ENCODE results near the gene ATP6V1F.
"Not testable (repeated sequence)": the region's sequence is repeated elsewhere in the genome, so short reads cannot be mapped to it uniquely, and the experiment has no call there.

ATP6V1F gene

DNA sequence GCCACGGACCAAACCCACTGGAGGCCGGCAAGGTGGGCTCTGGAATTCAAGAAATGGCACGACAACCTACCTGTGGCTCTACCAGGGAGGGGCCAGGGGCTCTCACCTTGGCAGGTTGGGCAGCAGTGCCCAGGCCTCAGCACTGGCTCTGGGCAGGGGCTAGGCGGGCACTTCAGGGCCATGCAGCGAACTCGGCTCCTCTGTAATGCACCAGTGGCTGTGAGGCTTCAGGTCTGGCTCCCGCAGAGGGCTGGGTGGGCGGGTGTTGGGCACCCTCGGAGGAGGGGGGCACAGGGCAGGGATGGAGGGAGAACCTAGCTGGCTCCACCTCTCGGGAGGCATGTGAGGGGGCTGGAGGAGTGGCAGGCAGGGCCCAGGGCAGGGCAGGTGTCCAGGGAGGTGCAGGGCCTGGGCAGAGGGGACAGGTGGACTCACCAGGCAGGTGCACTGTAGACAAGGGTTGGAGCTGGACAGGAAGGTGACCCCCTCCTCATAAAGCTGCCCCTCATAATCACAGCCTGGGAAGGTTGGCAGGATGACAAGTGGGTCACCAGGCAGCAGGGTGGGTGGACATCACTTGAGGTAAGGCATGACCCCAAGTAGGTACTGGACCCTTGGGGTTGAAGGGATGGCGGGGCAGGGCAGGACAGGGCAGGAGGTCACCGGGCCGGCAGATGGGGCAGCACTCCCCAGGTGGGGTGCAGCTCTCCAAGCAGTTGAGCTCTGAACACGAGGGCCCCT is 41.1 kb downstream of the ATP6V1F start:
- DNase-seq, result no peak

DNA sequence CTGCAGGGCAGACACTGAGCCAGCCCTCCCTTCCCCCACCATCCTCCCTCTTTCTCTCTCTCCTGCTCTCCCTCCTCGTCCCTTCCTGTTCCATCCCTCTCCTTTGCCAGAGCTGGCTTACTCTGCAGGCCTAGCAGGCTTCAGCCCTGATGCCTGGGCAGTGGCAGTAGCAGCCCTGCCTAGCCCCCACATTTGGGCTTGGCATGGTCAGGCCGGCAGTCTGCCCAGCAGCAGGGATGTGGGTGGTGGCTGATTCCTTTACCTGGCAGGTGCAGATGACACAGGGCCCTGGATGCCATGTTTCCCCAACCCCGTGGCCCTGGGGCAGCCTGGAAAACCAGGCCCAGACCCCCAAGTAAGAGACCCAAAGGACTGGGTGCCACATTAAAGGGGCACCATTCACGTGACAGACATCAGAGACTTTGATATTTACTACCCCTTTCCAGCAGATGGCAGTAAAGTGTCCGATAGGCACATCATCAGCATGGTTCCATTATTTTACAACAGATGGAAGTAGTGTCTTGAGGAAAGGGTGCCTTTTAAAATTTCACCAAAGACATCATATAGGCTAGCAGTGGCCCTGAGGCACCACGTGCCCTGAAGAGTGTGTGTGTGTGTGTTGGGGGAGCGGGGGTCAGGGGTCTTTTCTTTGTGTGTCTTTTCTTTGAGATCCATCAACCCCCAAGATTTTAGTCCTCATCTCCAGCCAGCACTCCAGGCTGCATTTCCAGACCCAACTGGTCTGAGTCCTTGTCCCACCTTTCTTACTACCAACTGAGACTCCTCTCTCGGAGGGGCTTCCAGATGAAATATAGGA is 41.9 kb downstream of the ATP6V1F start:
- peak; percentile 44 for DNase-seq

DNA sequence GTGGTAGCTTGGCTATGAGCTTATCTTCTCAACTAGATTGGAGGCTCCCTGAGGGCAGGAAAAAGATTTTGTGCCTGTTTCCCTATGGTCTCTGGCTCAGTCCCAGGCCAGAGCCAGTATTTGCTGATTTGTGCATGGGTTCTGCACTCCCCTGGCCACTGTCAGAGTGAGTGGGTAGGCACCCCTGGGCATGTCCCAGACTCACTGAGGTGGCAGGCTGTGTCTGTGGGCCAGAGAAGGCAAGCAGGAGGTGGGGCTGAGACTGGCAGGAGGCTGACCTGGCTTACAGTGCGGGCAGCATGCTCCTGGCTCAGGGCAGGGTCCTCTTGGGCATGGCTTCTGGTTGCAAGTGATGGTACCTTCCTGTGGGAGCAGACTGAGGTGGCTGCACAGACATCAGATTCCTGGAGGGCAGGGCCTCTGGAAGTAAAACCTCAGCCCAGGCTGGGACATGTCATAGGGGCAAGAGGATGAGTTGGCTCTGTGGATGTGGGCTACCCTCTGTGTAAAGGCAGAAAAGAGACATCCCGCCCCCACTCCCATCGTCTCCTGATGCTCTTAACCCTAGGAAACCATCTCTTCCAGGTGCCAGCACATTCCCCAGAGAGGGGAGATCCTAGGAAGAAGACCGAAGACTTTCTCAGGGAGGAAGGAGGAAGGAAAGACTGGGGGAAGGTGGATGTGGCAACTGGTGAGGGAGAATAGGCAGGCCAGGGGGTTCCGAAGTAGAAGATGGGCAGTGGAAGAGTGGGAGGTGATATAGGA is 43.5 kb downstream of the ATP6V1F start:
- DNase-seq, result no peak

DNA sequence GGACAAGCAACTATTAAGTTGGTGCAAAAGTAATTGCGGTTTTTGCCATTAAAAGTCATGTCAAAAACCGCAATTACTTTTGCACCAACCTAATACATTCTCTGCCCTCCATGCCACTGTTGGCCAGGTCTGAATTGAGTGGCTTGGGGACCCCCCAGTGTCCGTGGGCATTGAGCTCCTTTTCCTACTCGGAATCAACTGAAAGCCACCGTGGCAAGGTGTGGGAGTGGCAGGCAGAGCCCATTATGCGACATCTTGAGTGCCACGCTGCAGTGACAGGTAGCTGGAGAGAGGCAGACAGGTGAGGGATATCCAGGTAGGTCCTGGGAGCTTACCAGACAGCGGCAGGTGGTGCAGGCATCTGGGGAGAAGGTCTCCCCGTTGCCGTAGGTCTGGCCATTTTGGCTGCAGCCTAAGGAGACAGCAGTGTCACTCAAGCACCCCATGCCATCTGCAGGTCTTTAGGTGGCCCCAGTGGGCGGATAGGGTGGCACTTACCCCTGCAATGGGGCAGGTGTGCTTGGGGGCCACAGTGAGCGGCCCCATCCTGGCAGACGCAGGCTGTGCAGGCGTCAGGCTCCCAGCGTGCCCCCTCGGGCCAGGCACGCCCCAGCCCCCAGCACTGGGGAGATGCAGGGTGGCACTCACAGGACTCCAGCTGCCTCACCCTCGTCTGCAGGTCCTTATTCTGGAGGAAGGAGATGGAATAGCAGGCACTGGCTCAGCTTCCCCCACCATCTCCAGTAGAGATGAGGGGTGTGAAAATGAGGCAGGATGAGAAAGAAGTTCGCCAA is 44.3 kb downstream of the ATP6V1F start:
- no peak for DNase-seq

DNA sequence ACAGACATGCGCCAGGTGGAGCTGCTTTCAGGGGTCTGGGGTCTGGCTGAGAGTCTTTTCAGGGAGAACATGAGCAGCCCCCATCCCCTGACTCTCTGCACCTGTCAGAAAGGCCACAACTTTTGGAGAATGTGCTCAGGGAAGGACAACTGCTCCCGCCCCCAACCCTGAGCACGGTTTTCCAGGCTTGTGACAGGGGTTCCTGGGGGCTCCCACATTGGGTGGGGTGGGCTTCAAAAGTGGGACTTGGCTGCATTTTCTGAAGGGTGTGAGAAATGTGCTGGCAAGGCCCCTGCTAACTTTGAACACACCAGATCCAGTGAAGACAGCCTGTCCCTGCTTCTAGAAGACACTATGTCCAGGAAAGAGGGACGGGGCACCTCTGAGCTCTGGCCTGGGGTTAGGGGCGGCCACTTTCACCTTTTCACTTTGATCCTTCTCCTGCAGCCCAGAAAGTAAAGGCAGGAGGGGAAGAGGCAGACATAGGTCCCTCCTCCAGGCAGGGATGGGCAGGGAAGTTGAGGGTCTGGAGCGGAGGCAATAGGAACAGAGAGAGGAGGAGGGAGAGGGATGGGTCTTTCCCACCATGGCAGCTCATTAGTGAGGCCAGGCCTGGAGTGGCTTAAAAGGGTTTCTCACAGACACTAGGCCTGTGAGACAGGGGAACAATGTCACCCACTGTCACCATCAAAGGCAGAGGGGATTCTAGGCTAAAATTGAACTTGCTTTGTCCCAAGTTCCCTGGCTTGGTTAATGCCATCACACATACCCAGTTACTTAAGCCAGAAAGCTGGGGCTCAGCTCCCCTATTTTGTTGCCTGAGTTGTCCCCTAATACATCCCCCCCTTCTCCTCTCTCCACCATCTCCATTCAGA is 46.3 kb downstream of the ATP6V1F start:
- no peak for DNase-seq

DNA sequence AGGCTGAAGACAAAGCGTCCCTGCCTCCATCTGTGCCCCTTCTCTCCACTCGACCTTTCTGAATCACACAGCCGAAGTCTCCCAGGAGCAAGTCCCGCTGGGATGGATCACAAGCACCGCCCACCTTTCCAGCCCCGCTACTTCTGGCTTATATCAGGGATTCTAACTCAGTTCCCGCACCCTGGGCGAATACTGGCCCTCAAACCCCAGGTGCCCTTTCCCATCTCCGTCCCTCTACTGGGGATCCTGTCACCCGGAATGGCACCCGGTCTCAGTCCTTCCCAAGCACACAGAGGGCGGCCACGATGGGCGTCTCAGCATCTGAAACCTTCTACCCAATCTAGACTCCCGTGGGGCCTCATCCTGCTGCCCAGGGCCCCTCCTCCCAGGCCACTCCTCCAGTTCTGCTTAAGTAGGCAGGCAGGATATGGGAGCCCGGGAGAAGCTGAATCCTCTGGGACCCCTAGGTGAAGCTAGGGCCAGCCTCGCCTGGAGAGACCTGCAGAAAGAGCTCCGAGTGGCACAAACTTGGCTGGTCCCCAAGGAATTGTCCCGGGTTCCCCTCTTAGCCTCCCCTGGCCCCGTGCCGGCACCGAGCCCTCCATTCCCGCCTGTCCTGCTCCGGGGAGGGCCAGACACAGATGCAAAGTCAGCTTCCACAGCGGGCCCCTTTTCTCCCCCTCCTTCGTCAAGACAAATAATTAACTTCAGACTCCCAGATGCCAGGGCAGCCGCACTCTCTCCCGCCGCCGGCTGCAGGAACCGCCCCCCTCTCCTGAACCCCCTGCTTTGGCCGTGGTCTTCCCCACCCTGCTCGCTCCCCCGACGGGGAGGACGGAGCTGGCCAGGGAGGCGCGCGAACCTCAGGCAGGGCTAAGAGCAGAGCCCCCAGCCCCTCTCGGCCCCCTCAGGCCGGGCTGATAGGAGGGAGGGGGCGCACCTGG is 47.2 kb downstream of the ATP6V1F start:
- peak; percentile 35 for DNase-seq

DNA sequence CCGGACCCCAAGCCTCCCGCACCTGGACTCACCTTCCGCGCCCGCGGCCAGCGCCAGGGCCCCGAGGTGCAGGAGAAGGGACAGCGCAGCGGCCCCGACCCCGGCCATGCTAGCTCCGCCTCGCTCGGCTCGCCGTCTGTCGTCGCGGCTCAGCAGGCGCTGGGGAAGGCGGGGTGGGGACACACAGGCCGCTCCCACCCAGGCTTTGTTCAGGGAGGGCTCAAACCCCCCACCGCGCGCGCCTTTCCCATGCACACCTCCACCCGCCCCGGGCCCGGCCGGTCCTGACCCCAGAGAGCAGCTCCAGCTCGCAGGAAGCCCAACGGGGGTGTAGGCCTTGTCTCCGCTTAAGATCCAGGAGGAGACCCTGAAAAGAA is 47.9 kb downstream of the ATP6V1F start, which contains the start of gene KCP:
TSS of gene KCP (minus strand) at position 141 of the 377 bp plus-strand sequence. CDS start at position 108, 33 bp downstream.
- DNase-seq, result no peak

DNA sequence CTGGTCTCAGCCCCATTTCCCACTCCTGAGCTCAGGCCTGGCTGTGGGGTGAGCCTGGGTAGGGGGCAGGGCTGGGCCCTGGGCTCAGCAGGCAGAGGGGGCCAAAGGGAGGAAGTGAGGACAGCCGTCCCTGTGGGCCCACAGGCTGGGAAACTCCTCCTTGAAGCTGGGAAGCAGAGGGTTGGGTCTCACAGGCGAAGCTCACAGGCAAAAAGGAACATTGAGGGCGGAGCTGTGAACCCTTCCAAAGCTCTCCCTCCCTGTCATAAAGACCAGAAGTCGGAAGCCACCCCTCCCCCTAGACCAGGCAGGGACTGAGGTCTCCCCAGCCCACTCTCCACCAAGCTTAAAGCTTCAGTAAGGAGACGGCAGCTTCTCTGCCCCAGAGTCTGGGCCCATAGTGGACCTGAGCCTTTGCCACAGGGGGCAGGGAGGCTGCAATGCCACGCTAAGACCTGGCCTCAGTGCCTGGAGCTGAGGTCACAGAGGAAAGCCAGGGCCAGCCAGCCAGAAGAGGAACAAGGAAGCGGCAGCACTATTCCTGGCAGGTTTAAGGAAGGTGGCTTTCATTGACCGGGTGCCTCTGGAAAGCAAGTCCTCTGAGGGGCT is 48.9 kb downstream of the ATP6V1F start:
- DNase-seq, result no peak

DNA sequence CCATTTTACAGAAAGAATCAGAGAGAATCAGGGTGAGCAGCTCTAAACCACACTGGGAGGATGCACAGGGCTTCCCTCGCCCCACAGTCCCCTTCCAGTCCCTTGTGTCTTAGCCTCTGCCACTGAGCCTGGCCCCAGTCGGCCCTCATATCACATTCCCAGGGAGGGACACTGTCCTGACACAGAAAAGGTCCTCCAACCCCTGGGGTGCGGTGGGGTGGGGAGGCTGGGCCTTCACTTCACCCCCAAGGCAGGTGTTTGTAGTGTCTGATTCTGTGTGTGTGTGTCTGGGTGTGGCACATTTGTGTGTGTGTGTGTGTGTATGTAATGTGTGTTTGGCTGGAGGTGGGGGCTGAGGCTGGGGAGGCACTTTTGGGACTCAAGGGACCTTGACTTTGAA is 49.6 kb downstream of the ATP6V1F start:
- DNase-seq, result no peak

DNA sequence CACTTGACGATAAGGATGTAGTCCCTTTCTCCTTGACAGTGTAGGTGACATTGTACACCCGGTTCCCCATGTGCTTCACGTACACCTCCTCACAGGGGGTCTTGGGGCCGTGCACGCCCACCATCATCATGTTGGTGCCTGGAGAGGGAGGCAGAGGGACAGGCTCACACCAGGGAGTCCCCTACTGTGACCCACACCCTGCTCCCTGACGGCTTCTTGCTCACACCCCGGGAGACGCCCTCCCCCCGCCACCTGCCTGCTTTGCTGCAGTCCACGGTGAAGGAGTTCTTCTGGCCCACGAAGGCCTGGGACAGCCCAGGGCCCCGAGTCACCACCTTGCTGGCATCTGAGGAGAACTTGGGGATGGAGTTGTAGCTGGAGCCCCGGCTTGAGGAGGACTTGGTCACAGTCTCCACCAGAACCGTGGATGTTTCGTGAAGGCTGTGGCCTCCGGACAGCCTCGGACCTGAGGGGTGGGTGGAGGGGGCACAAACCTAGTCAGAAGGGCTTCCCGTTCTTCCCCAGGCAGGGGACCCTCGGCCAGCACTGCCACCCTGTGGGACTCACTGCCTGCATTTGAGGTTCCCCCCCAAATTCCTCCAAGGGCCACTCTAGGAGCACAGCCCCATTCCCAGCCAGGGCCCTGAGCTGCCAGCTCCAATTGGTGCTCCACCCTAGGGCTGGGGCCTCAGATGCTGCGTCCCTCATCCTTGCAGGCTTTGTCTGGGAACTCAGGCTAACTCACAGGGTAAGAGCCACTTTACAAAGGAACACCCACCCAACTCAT is 50.2 kb downstream of the ATP6V1F start:
- DNase-seq, result not testable (repeated sequence)

DNA sequence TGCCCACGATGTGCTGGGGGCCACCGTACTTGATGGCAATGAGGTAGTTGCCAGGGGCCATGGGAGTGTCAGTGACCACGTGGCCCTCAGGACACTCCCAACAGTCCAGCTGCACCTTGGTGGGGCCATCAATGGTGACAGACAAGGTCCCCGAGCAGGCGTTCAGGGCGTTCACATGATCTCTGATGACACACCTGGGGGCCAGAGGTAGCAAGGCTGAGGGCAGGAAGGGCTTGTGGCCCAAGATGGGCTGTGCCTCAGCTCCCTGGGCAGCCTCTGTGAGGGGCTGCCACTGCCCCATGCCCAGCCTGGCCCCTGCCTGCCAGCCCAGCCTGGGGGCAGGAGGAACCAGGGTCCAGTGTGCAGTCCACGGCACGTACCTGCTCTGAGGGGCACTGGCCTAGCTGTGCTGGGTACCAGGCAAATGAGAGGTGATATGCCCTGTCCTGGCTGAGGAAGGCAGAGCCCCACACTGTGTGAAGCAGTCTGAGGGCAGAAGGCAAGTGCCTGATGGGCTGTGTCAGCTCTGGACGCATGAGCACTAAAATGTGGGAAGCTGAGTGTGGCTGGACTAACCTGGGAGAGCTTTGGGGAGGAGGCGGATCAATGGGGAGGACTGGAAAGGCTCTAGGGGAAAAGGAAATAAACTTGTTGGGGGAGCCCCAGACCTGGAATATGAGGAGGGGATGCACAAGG is 51.4 kb downstream of the ATP6V1F start:
- DNase-seq, result no peak

DNA sequence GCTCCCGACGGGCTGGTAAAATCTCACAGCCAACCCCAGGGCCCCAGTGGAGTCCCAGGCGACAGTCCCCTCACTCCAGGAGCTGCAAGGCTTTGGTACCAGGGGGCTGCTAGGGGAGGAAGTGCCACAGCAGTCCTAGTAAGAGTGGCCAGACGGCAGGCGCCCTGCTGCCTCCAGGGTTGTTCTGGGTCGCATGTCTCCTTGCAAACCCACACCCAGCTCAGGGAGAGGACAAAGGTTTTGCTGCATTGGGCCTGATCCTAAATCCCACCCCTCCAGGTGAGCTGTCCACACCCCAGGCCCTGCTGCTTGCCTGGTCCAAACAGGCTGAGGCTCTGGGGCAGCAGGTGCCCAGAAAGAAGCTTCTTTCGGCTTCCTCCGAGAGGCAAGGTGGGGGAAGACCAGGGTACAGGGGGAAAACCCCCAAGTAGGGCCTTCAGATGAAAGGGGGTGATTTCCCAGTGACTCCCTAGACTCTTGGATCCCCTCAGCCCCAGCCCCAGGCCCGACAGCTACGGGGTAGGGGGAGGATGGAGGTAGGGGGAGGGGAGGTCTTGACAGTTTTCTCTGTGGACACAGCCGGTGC is 52.0 kb downstream of the ATP6V1F start:
- no peak for DNase-seq

DNA sequence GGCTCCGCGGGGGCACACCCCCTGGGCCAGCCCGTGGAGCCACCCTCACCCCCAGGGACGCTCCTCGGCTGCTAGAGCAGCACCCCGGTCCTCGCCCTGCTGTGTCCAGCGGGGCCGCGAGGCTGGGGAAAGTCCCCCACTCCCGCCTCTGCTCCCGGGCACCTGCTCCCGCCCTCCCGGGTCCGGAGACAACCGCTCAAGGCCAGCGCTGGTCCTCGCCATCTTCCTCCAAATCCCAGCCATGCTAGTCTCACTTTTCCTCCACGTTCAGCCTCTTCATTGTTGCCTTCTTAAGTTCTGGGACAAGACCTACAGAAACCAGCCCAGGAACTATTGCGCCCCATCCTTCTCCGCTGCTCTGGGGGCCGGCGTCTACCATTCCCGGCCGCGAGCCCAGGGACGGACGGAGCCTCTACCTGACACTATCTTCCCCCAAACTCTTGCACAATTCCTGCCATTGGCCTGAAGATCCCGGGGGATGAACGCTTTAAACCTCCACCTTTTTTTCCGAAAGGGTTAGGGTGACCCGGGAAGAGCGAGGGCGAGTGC is 52.7 kb downstream of the ATP6V1F start:
- DNase-seq, result no peak
